Measurements from ENCODE around the gene AKAP13.

AKAP13 gene

GRCh38 chr15:85587707-85588411, 207.5 kb downstream of the AKAP13 start:
- Histone ChIP-seq H3K79me2 (ENCODE audit: insufficient read depth, low read length) (peaks cover 90% of the 10 kb centered on the region), H3F3A (ENCODE audit: insufficient read depth) (peaks cover 9% of the 10 kb centered on the region), H4K20me1 (ENCODE audit: low read depth, low read length) (0 out of 2 replicates have a peak, but pooled peaks cover 13% of the 10 kb centered on the region)

GRCh38 chr15:85588677-85589076, 208.3 kb downstream of the AKAP13 start:
- Histone ChIP-seq H3F3A (ENCODE audit: insufficient read depth) (peaks cover 4% of the 10 kb centered on the region; the same call in 1 of the 2 replicates), H3K27me3 (ENCODE audit: low read length) (no peaks in the 10 kb centered on the region), H3K27ac (ENCODE audit: low read depth, low read length) (no peak overlapping the region), H3K4me3 (ENCODE audit: insufficient read depth, low read length, poor library complexity, severe bottlenecking) (no peak overlapping the region), H3K79me2 (ENCODE audit: insufficient read depth, low read length) (peaks cover 87% of the 10 kb centered on the region), H3K9ac (ENCODE audit: low read length) (no peak overlapping the region), H4K20me1 (ENCODE audit: low read depth, low read length) (0 out of 2 replicates have a peak, but pooled peaks cover 10% of the 10 kb centered on the region), H3K36me3 (ENCODE audit: low read length) (peaks cover 39% of the 10 kb centered on the region; the same call in 1 of the 2 replicates), H3K4me2 (ENCODE audit: low read depth, low read length, poor library complexity, severe bottlenecking) (no peak overlapping the region), H2AFZ (ENCODE audit: low read depth, low read length, severe bottlenecking) (no peak overlapping the region), H3K9me3 (ENCODE audit: insufficient read depth, low read length) (no peaks in the 10 kb centered on the region), H3K9me2 (replicated peaks; ENCODE audit: insufficient read depth, low read length) (no peaks in the 10 kb centered on the region)
- TF ChIP-seq CTCF (IDR thresholded peaks at IDR 0.05; ENCODE audit: insufficient read depth, low read length, poor library complexity, severe bottlenecking) (no peak), EZH2phosphoT487 (conservative IDR thresholded peaks at IDR 0.05; ENCODE audit: low read length) (no peak)

More at GRCh38 chr15:85587707-85588411, 207.5 kb downstream of the AKAP13 start:
- Histone ChIP-seq H3K27me3 (ENCODE audit: low read length) (no peaks in the 10 kb centered on the region), H3K4me2 (ENCODE audit: low read depth, low read length, poor library complexity, severe bottlenecking) (no peak overlapping the region), H3K9me2 (replicated peaks; ENCODE audit: insufficient read depth, low read length) (no peaks in the 10 kb centered on the region), H3K27ac (ENCODE audit: low read depth, low read length) (no peak overlapping the region), H3K9ac (ENCODE audit: low read length) (no peak overlapping the region), H3K4me3 (ENCODE audit: insufficient read depth, low read length, poor library complexity, severe bottlenecking) (no peak overlapping the region), H3K9me3 (ENCODE audit: insufficient read depth, low read length) (no peaks in the 10 kb centered on the region), H2AFZ (ENCODE audit: low read depth, low read length, severe bottlenecking) (no peak overlapping the region), H3K36me3 (ENCODE audit: low read length) (peaks cover 39% of the 10 kb centered on the region; the same call in 1 of the 2 replicates)
- TF ChIP-seq CTCF (IDR thresholded peaks at IDR 0.05; ENCODE audit: insufficient read depth, low read length, poor library complexity, severe bottlenecking) (no peak), EZH2phosphoT487 (conservative IDR thresholded peaks at IDR 0.05; ENCODE audit: low read length) (no peak)

- H2AFZ ChIP-seq (ENCODE audit: low read depth, low read length, severe bottlenecking), result no peak overlapping the region
- no peak overlapping the region for H3K4me2 ChIP-seq (ENCODE audit: low read depth, low read length, poor library complexity, severe bottlenecking)
- H3F3A ChIP-seq (ENCODE audit: insufficient read depth), result peaks cover 4% of the 10 kb centered on the region; the same call in 1 of the 2 replicates
- peaks cover 42% of the 10 kb centered on the region; the same call in 1 of the 2 replicates for H3K36me3 ChIP-seq (ENCODE audit: low read length)
- TF ChIP-seq EZH2phosphoT487 (conservative IDR thresholded peaks at IDR 0.05; ENCODE audit: low read length), result no peak
- TF ChIP-seq CTCF (IDR thresholded peaks at IDR 0.05; ENCODE audit: insufficient read depth, low read length, poor library complexity, severe bottlenecking), result no peak
- H4K20me1 ChIP-seq (ENCODE audit: low read depth, low read length), result 0 out of 2 replicates have a peak, but pooled peaks cover 10% of the 10 kb centered on the region
- H3K4me3 ChIP-seq (ENCODE audit: insufficient read depth, low read length, poor library complexity, severe bottlenecking), result no peak overlapping the region
- H3K79me2 ChIP-seq (ENCODE audit: insufficient read depth, low read length), result peaks cover 87% of the 10 kb centered on the region
- no peaks in the 10 kb centered on the region for H3K9me2 ChIP-seq (replicated peaks; ENCODE audit: insufficient read depth, low read length)
- no peaks in the 10 kb centered on the region for H3K9me3 ChIP-seq (ENCODE audit: insufficient read depth, low read length)
- no peak overlapping the region for H3K9ac ChIP-seq (ENCODE audit: low read length)
- no peak overlapping the region for H3K27ac ChIP-seq (ENCODE audit: low read depth, low read length)
- no peaks in the 10 kb centered on the region for H3K27me3 ChIP-seq (ENCODE audit: low read length)
These were observed 209.4 kb downstream of the AKAP13 start for GRCh38 chr15:85589851-85590250.

All from SU-DHL-6 (cell line).